ENCODE measurements around the gene CRIP1. TPM values are rescaled to one million over a fixed set of nuclear protein-coding genes. Genes with fewer than 3 reads are reported as not detected.

Gene CRIP1
- total and polyA plus RNA-seq, 4 experiments from 2014 or later = 276 to 2,028 (median 865) TPM

GRCh38 chr14:105525326-105525725, 38.6 kb downstream of the CRIP1 start:
- peak overlapping the region in 2 of 7 donors; percentile 44 to 61 for H3K27ac Mint-ChIP-seq
- Histone ChIP-seq H3K9me3 (ENCODE audit: control insufficient read depth in 1 of 2, low read length in 2 of 2) (no peaks in the 10 kb centered on the region), H3K4me3 (ENCODE audit: low read length in 2 of 2) (no peak overlapping the region), H3K27me3 (ENCODE audit: insufficient read depth, low read length) (no peaks in the 10 kb centered on the region), H3K27ac (ENCODE audit: low read depth, low read length) (no peak overlapping the region), H3K36me3 (ENCODE audit: insufficient read depth, low read length) (no peaks in the 10 kb centered on the region), H3K4me1 (ENCODE audit: insufficient read depth, low read length) (peaks cover 29% of the 10 kb centered on the region)
- CTCF ChIA-PET (ENCODE audit: partially characterized antibody) = interaction anchor here (0.7 to 1.0 kb wide), 2 partner anchors 14 to 35 kb away, joined by 3 read pairs; no protein-coding TSS in a partner anchor
- H3K27me3 Mint-ChIP-seq = peaks cover 1 to 4% of the 10 kb centered on the region in 2 donors
- no peaks in the 10 kb centered on the region for H3K9me3 Mint-ChIP-seq
- no peak for DNase-seq
- POLR2A ChIA-PET (ENCODE audit: partially characterized antibody) = interaction anchor here (1.0 to 4.6 kb wide), 2 partner anchors 34 to 44 kb away, joined by 3 to 48 read pairs; partner anchors contain the start of gene TEDC1
- intact Hi-C loops (cut with micrococcal nuclease) = no loop called here
- no peaks in the 10 kb centered on the region for H3K36me3 Mint-ChIP-seq
- H3K4me1 Mint-ChIP-seq = peaks cover 4 to 26% (median 16%) of the 10 kb centered on the region in 4 donors
- H3K4me3 Mint-ChIP-seq = peak overlapping the region in 6 of 8 donors; percentile 12 to 79 (median 52)

GRCh38 chr14:105525861-105526775, 39.4 kb downstream of the CRIP1 start, which contains the start of gene TMEM121:
TMEM121 (plus strand) TSS chr14:105526583; CDS start chr14:105528835, 2,252 bp downstream.
- H3K9me3 Mint-ChIP-seq = no peaks in the 10 kb centered on the region
- no peaks in the 10 kb centered on the region for H3K9me3 ChIP-seq (ENCODE audit: control insufficient read depth in 1 of 2, low read length in 2 of 2)
- peaks cover 29% of the 10 kb centered on the region for H3K4me1 ChIP-seq (ENCODE audit: insufficient read depth, low read length)
- peak within 1 kb of the TSS in 1 of 2 donors; percentile 19 for H3K4me3 ChIP-seq (ENCODE audit: low read length in 2 of 2)
- no peaks in the 10 kb centered on the region for H3K36me3 ChIP-seq (ENCODE audit: insufficient read depth, low read length)
- no peak within 1 kb of the TSS for H3K27ac ChIP-seq (ENCODE audit: low read depth, low read length)
- CTCF ChIA-PET (ENCODE audit: partially characterized antibody) = interaction anchor here (1.0 kb wide), 1 partner anchor 36 kb away, joined by 3 read pairs; no protein-coding TSS in a partner anchor
- H3K27me3 ChIP-seq (ENCODE audit: insufficient read depth, low read length) = no peaks in the 10 kb centered on the region
- H3K4me1 Mint-ChIP-seq = peaks cover 4 to 30% (median 18%) of the 10 kb centered on the region in 4 donors
- intact Hi-C loops (cut with micrococcal nuclease) = no loop called here
- peaks cover 1 to 2% of the 10 kb centered on the region in 2 donors for H3K27me3 Mint-ChIP-seq
- H3K36me3 Mint-ChIP-seq = no peaks in the 10 kb centered on the region
- POLR2A ChIA-PET (ENCODE audit: partially characterized antibody) = interaction anchor here (0.8 to 4.6 kb wide), 3 partner anchors 35 to 155 kb away, joined by 3 to 48 read pairs (median 3); partner anchors contain the start of gene TEDC1
- DNase-seq = peak in 4 of 5 donors; percentile 28 to 39 (median 35)
- peak within 1 kb of the TSS in 3 of 7 donors; percentile 43 to 63 (median 61) for H3K27ac Mint-ChIP-seq
- H3K4me3 Mint-ChIP-seq = peak within 1 kb of the TSS; percentile 51 to 84 (median 76)

- intact Hi-C loops (cut with micrococcal nuclease) = no loop called here
- H3K4me3 ChIP-seq (ENCODE audit: low read length in 2 of 2) = peak overlapping the region in 1 of 2 donors; percentile 19
- ChIA-PET POLR2A (ENCODE audit: partially characterized antibody) (interaction anchor here (4.6 kb wide), 1 partner anchor 35 kb away, joined by 48 read pairs; the partner anchor contains the start of gene TEDC1), CTCF (ENCODE audit: partially characterized antibody) (interaction anchor here (4.4 kb wide), 1 partner anchor 155 kb away, joined by 24 read pairs; no protein-coding TSS in a partner anchor)
- H3K36me3 ChIP-seq (ENCODE audit: insufficient read depth, low read length) = no peaks in the 10 kb centered on the region
- H3K36me3 Mint-ChIP-seq = no peaks in the 10 kb centered on the region
- no peaks in the 10 kb centered on the region for H3K27me3 ChIP-seq (ENCODE audit: insufficient read depth, low read length)
- H3K4me3 Mint-ChIP-seq = peak overlapping the region; percentile 51 to 84 (median 74)
- H3K9me3 Mint-ChIP-seq = no peaks in the 10 kb centered on the region
- H3K4me1 ChIP-seq (ENCODE audit: insufficient read depth, low read length) = peaks cover 29% of the 10 kb centered on the region
- no peak for DNase-seq
- H3K27ac Mint-ChIP-seq = peak overlapping the region in 2 of 7 donors; percentile 31 to 63
- no peaks in the 10 kb centered on the region for H3K9me3 ChIP-seq (ENCODE audit: control insufficient read depth in 1 of 2, low read length in 2 of 2)
- H3K27ac ChIP-seq (ENCODE audit: low read depth, low read length) = no peak overlapping the region
- H3K4me1 Mint-ChIP-seq = peaks cover 4 to 31% (median 18%) of the 10 kb centered on the region in 4 donors
- H3K27me3 Mint-ChIP-seq = peaks cover 1 to 2% of the 10 kb centered on the region in 2 donors
These were observed 40.2 kb downstream of the CRIP1 start for GRCh38 chr14:105526776-105527380.

GRCh38 chr14:105527381-105527825, 40.7 kb downstream of the CRIP1 start:
- ChIA-PET CTCF (ENCODE audit: partially characterized antibody) (interaction anchor here (2.7 to 4.4 kb wide), 2 partner anchors 38 to 156 kb away, joined by 9 to 24 read pairs; no protein-coding TSS in a partner anchor), POLR2A (ENCODE audit: partially characterized antibody) (interaction anchor here (3.8 to 4.6 kb wide), 2 partner anchors 36 to 46 kb away, joined by 21 to 48 read pairs; partner anchors contain the start of gene TEDC1)
- H3K4me1 Mint-ChIP-seq = peaks cover 4 to 36% (median 19%) of the 10 kb centered on the region in 4 donors

GRCh38 chr14:105527826-105528585, 41.3 kb downstream of the CRIP1 start:
- POLR2A ChIA-PET (ENCODE audit: partially characterized antibody) = interaction anchor here (1.0 to 4.6 kb wide), 5 partner anchors 36 to 162 kb away, joined by 3 to 48 read pairs (median 6); partner anchors contain the start of gene TEDC1
- Mint-ChIP-seq H3K36me3 (no peaks in the 10 kb centered on the region), H3K4me3 (peak overlapping the region; percentile 27 to 84 (median 66)), H3K27me3 (peaks cover under 1 to 2% of the 10 kb centered on the region in 2 donors), H3K27ac (peak overlapping the region in 3 of 7 donors; percentile 43 to 83 (median 51)), H3K4me1 (peaks cover 4 to 42% (median 19%) of the 10 kb centered on the region in 4 donors), H3K9me3 (no peaks in the 10 kb centered on the region)
- CTCF ChIA-PET (ENCODE audit: partially characterized antibody) = interaction anchor here (0.6 to 4.4 kb wide), 11 partner anchors 8 to 157 kb away, joined by 3 to 24 read pairs (median 4); no protein-coding TSS in a partner anchor
- Histone ChIP-seq H3K4me3 (ENCODE audit: low read length in 2 of 2) (peak overlapping the region in 1 of 2 donors; percentile 54), H3K4me1 (ENCODE audit: insufficient read depth, low read length) (peaks cover 29% of the 10 kb centered on the region), H3K27ac (ENCODE audit: low read depth, low read length) (no peak overlapping the region), H3K36me3 (ENCODE audit: insufficient read depth, low read length) (no peaks in the 10 kb centered on the region), H3K27me3 (ENCODE audit: insufficient read depth, low read length) (no peaks in the 10 kb centered on the region), H3K9me3 (ENCODE audit: control insufficient read depth in 1 of 2, low read length in 2 of 2) (no peaks in the 10 kb centered on the region)
- intact Hi-C loops (cut with micrococcal nuclease) = loop anchor here (1.0 kb wide), 2 partner anchors 37 to 157 kb away; partner anchors contain the start of gene TEDC1
- peak; percentile 69 to 83 (median 78) for DNase-seq

More at GRCh38 chr14:105527381-105527825, 40.7 kb downstream of the CRIP1 start:
- peak overlapping the region; percentile 51 to 84 (median 74) for H3K4me3 Mint-ChIP-seq
- H3K9me3 Mint-ChIP-seq = no peaks in the 10 kb centered on the region
- H3K27ac ChIP-seq (ENCODE audit: low read depth, low read length) = no peak overlapping the region
- intact Hi-C loops (cut with micrococcal nuclease) = no loop called here
- peak overlapping the region in 3 of 7 donors; percentile 43 to 63 (median 51) for H3K27ac Mint-ChIP-seq
- peaks cover 1 to 2% of the 10 kb centered on the region in 2 donors for H3K27me3 Mint-ChIP-seq
- no peaks in the 10 kb centered on the region for H3K27me3 ChIP-seq (ENCODE audit: insufficient read depth, low read length)
- H3K36me3 ChIP-seq (ENCODE audit: insufficient read depth, low read length) = no peaks in the 10 kb centered on the region
- H3K36me3 Mint-ChIP-seq = no peaks in the 10 kb centered on the region
- peak overlapping the region in 1 of 2 donors; percentile 54 for H3K4me3 ChIP-seq (ENCODE audit: low read length in 2 of 2)
- peaks cover 29% of the 10 kb centered on the region for H3K4me1 ChIP-seq (ENCODE audit: insufficient read depth, low read length)
- no peaks in the 10 kb centered on the region for H3K9me3 ChIP-seq (ENCODE audit: control insufficient read depth in 1 of 2, low read length in 2 of 2)
- no peak for DNase-seq
